Nephron (organoid): ENCODE measurements around the gene HESX1.

Source experiments
- H3K27ac Mint-ChIP-seq, 3 experiments: 2 replicates each; pipeline ENCODE4 v1.8.0; 2020; ENCODE audit warnings: mixed read lengths in 3 of 3, mild to moderate bottlenecking in 2 of 3, moderate library complexity in 1 of 3
- H3K27me3 Mint-ChIP-seq: 2 replicates; pipeline ENCODE4 v1.8.0; 2021; ENCODE audit warnings: low read depth, mild to moderate bottlenecking, moderate library complexity, mixed read lengths
- H3K36me3 Mint-ChIP-seq: 2 replicates; pipeline ENCODE4 v1.8.0; 2020; ENCODE audit warnings: low read depth, mixed read lengths
- H3K4me1 Mint-ChIP-seq: 2 replicates; pipeline ENCODE4 v1.8.0; 2020; ENCODE audit warnings: mixed read lengths
- H3K4me3 Mint-ChIP-seq, 3 experiments: 2 replicates each; pipeline ENCODE4 v1.8.0; 2020; ENCODE audit warnings: mild to moderate bottlenecking in 3 of 3, mixed read lengths in 3 of 3, moderate library complexity in 2 of 3
- H3K9me3 Mint-ChIP-seq: 2 replicates; pipeline ENCODE4 v1.8.0; 2020; ENCODE audit warnings: mixed read lengths
- CTCF ChIP-seq, 3 experiments: fragments of 200-600 bp; sonication (generic); IDR thresholded peaks; one replicate each; pipeline ENCODE4 v1.5.0; 2021; ENCODE audit warnings: antibody characterized with exemption in 3 of 3; ENCODE audit not compliant: unreplicated experiment in 3 of 3

Gene HESX1

GRCh38 chr3:57206423-57206822 lies 6.6 kb upstream of the HESX1 start:
- H3K27me3 Mint-ChIP-seq, result no peaks in the 10 kb centered on the region
- no peak for TF ChIP-seq CTCF (IDR thresholded peaks at IDR 0.05; ENCODE audit: unreplicated experiment in 3 of 3)
- no peak overlapping the region for H3K27ac Mint-ChIP-seq
- no peaks in the 10 kb centered on the region for H3K9me3 Mint-ChIP-seq
- no peaks in the 10 kb centered on the region for H3K4me1 Mint-ChIP-seq
- H3K4me3 Mint-ChIP-seq, result no peak overlapping the region
- H3K36me3 Mint-ChIP-seq, result no peaks in the 10 kb centered on the region

- no peak overlapping the region for H3K4me3 Mint-ChIP-seq
- no peaks in the 10 kb centered on the region for H3K27me3 Mint-ChIP-seq
- H3K36me3 Mint-ChIP-seq, result no peaks in the 10 kb centered on the region
- H3K4me1 Mint-ChIP-seq, result no peaks in the 10 kb centered on the region
- H3K9me3 Mint-ChIP-seq, result no peaks in the 10 kb centered on the region
- H3K27ac Mint-ChIP-seq, result no peak overlapping the region
- no peak for TF ChIP-seq CTCF (IDR thresholded peaks at IDR 0.05; ENCODE audit: unreplicated experiment in 3 of 3)
Measured at GRCh38 chr3:57194641-57195040, 5.1 kb downstream of the HESX1 start.

GRCh38 chr3:57192028-57192427 lies 7.8 kb downstream of the HESX1 start:
- no peak overlapping the region for H3K4me3 Mint-ChIP-seq
- H3K36me3 Mint-ChIP-seq, result no peaks in the 10 kb centered on the region
- H3K4me1 Mint-ChIP-seq, result no peaks in the 10 kb centered on the region
- TF ChIP-seq CTCF (IDR thresholded peaks at IDR 0.05; ENCODE audit: unreplicated experiment in 3 of 3), result no peak
- no peaks in the 10 kb centered on the region for H3K27me3 Mint-ChIP-seq
- no peak overlapping the region for H3K27ac Mint-ChIP-seq
- no peaks in the 10 kb centered on the region for H3K9me3 Mint-ChIP-seq

- Mint-ChIP-seq H3K27ac (peak overlapping the region; percentile 39 to 53 (median 53)), H3K4me3 (no peak overlapping the region), H3K36me3 (no peaks in the 10 kb centered on the region), H3K27me3 (peaks cover 4% of the 10 kb centered on the region), H3K9me3 (no peaks in the 10 kb centered on the region), H3K4me1 (peaks cover 27% of the 10 kb centered on the region)
- no peak for TF ChIP-seq CTCF (IDR thresholded peaks at IDR 0.05; ENCODE audit: unreplicated experiment in 3 of 3)
Measured at GRCh38 chr3:57184526-57184925, 15.3 kb downstream of the HESX1 start.

- Mint-ChIP-seq H3K4me3 (no peak overlapping the region), H3K36me3 (no peaks in the 10 kb centered on the region), H3K9me3 (no peaks in the 10 kb centered on the region), H3K27ac (peak overlapping the region; percentile 59 to 84 (median 59)), H3K4me1 (peaks cover 19% of the 10 kb centered on the region), H3K27me3 (no peaks in the 10 kb centered on the region)
- TF ChIP-seq CTCF (IDR thresholded peaks at IDR 0.05; ENCODE audit: unreplicated experiment in 3 of 3), result peak; percentile 38 to 48 (median 40)
Measured at GRCh38 chr3:57179580-57180410, 20.0 kb downstream of the HESX1 start.

- peaks cover 2% of the 10 kb centered on the region for H3K27me3 Mint-ChIP-seq
- no peaks in the 10 kb centered on the region for H3K36me3 Mint-ChIP-seq
- no peak overlapping the region for H3K4me3 Mint-ChIP-seq
- H3K27ac Mint-ChIP-seq, result no peak overlapping the region
- TF ChIP-seq CTCF (IDR thresholded peaks at IDR 0.05; ENCODE audit: unreplicated experiment in 3 of 3), result no peak
- H3K9me3 Mint-ChIP-seq, result no peaks in the 10 kb centered on the region
- H3K4me1 Mint-ChIP-seq, result peaks cover 7% of the 10 kb centered on the region
Measured at GRCh38 chr3:57176045-57176444, 23.7 kb downstream of the HESX1 start.
